NCI-H2029 treated with DMSO at 0.1 percent for 48 hours (cell line): ENCODE data around the gene DTNBP1.

Source experiments
- DNase-seq: peaks from one replicate; lab custom pipeline; 2025; lab: John Stamatoyannopoulos, UW

Gene DTNBP1

DNA sequence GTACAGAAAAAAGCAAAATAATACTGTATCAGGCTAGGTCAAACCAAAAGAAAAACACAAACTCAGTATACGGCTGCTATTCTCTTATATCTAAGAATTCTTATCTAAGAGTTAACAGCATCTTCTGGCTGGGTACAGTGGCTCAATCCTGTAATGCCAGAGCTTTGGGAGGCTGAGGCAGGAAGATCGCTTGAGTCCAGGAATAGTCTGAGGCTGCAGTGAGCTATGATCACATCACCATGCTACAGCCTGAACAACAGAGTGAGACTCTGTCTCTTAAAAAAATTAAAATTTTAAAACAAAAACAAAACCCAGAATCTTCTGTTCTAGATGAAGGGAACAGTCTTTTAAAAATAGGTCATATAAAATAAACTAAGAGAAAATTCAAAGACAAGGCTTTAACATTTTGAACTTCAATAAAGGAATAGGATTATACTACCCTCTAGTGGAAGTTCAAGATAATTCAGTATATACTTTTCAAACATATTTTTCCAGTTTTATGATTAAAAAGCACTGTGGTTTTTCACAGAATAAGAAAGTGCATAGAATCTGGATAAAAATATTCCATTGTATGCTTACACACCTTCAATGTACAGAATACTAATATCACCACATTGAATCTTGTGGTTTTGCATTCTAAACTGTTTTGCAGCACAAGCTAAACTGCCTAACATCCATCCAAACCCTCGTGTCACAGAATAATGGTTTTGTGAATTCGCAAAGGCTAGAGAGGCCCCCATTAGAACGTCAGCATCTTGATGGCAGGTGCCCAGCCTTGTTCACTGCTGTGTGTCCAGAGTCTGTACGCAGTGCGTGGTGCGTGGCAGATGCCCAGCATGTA is 39.3 kb downstream of the DTNBP1 start:
- DNase-seq: peak; percentile 36

- DNase-seq: no peak
These were observed 40.6 kb downstream of the DTNBP1 start for GRCh38 chr6:15622045-15622740.

- DNase-seq: no peak
These were observed 41.4 kb downstream of the DTNBP1 start for GRCh38 chr6:15621203-15622044.

DNA sequence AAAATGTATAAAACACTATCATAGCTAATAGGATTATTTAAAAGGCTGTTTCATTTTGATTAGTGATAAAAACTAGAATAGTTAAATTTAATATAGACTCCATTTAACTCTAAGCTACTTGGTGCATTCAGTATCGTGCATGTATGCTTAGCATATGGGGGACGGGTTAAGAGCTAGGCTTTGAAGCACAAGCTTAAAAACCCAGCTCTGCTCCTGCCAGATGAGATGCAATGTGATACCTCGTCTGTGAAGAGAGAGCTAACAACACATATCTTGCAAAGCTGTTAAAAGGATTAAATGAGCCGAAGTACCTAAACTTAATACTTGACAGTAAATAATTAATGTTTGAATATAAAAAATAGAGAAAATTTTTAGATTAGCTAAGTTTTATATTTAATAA is 42.2 kb downstream of the DTNBP1 start:
- DNase-seq: peak; percentile 20

DNA sequence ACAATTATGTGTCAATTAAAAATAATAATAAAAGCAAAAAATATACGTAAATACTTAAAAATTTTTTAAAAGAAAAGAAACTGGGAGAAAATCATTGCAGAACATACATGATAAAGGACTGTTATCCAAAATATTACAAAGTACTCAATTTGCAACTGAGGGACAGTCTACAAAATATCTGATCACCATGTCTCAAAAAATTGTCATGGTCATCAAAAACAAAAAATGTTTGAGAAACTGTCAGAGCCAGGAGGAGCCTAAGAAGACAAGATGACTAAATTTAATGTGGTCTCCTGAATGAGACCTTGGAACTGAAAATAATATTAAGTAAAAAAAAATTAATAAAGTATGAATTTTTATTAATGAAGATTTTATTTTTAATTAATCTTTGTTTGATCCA is 43.5 kb downstream of the DTNBP1 start:
- DNase-seq: no peak

DNA sequence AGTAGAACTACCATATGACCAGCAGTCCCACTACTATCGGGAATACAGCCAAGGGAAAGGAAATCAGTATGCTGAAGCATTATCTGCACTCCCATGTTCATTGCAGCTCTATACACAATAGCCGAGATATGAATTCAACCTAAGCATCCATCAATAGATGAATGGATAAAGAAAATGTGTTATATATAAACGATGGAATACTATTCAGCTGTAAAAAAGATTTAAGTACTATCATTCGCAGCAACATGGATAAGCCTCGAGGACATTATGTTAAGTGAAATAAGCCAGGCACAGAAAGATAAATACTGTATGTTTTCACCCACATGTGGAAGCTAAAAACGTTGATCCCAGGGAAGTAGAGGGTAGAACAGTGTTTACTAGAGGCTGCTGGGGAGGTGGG is 44.1 kb downstream of the DTNBP1 start:
- DNase-seq: no peak

DNA sequence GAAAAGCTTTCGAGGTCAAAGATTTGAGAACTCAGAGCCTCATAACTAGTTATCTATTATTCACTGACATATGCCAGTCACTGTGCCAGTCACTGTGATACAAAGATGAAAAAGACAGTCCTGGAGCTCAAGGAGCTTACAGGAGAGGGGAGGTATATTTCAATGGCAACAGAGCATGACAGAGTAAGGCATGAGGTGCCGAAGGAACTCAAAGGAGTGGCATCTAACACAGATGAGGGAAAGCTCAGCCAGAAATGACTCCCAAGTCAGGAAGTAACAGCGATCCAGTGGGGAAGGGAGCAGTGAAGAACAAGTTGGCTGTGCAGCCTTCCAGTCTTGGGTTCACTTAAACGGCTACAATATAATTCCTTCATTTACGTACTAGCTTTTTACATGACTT is 46.6 kb downstream of the DTNBP1 start:
- DNase-seq: no peak

- DNase-seq: peak; percentile 22
These were observed 47.0 kb downstream of the DTNBP1 start for GRCh38 chr6:15615802-15616201.

GRCh38 chr6:15614277-15614676 is 48.6 kb downstream of the DTNBP1 start:
- no peak for DNase-seq

GRCh38 chr6:15608396-15608795 is 54.4 kb downstream of the DTNBP1 start:
- no peak for DNase-seq

DNA sequence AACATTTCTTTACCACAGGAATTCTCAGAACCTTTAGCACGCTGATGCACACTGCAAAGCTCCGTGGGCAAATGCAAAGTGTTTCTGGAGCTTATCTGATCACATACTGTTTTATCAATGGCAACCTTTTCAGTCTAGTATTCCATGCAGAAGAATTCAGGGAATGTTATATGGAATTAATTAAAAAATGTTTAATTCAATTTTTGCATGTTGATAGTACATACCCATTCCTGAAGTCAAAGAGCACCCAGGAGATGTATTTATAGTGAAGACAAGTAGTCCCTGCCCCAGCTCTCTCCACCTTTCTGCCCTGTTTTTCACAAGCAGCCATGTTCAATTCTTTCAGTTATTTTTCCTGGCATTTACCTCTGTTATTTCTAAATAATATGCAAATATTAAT is 55.2 kb downstream of the DTNBP1 start:
- DNase-seq: no peak

GRCh38 chr6:15606347-15606746 is 56.5 kb downstream of the DTNBP1 start:
- no peak for DNase-seq

DNA sequence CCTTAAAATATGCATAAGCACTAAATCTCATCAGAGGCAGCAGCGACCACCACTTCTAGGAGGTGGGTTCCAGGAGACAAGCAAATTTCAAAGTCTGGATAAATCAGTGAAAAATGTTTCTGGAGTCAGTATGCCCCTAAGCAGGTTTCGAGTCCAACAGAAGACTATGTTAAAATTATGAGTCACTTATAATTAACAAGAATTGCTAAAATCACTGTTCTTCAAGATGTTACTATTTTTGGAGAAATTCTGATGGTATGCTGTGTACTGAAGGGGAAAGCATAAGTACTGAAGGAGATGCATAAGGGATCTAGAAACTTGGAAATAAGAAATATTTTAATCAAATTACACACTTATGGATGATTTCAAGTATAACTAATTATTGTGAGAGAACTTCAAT is 58.0 kb downstream of the DTNBP1 start:
- DNase-seq: no peak

DNA sequence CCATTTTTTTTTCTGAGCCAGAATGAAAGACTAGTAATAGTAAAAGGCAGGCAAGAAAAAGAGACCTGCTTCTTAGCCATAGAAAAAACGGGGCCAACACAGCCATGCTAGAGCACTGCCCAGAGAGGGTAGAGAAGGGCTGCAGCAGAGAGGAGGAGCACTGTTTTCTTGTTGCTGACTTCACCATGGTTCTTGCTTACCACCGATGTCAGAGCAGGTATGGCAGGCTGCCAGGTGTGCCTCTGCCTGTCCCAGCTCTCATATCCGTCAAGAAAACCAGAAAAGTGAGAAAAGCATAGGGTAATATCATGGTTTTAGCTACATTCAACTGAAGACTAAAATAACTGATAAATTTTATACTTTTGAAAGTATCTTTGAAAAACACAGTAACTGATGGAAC is 60.7 kb downstream of the DTNBP1 start:
- no peak for DNase-seq

- DNase-seq: no peak
These were observed 64.5 kb downstream of the DTNBP1 start for GRCh38 chr6:15598273-15598798.

DNA sequence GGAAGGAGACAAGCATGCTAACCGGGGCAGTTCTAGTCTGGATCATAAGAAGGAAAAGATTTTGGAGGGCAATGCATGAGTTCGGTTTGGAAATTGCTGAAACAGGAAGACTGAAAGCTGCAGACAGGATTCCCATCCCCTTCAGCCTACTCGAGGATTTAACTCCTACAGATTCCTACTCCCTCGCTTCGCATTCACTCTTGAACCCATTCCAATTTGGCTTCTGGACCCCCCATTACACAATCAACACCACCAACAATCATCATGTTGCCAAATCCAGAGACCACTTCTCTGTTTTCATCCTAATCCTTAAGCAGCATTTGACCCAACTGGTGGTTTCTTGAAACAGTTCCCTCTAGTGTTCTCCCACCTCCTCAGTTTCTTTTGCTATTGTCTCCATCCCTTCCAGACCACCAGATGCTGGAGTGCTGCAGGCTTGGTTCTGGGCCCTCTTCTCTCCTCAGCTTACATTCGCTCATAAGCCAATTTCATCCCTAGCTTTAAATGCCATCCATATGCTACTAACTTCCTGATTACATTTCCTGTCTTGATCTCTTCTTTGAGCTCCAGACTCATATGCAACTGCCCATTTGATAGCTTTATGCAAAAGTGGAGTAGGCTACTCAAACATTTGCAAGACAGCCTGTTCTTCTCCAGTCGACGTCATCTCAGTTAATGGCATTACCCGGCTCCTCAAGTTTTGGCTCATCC is 66.5 kb downstream of the DTNBP1 start:
- no peak for DNase-seq

- DNase-seq: no peak
These were observed 67.2 kb downstream of the DTNBP1 start for GRCh38 chr6:15595461-15596173.

- DNase-seq: no peak
These were observed 68.1 kb downstream of the DTNBP1 start for GRCh38 chr6:15594512-15595259.

DNA sequence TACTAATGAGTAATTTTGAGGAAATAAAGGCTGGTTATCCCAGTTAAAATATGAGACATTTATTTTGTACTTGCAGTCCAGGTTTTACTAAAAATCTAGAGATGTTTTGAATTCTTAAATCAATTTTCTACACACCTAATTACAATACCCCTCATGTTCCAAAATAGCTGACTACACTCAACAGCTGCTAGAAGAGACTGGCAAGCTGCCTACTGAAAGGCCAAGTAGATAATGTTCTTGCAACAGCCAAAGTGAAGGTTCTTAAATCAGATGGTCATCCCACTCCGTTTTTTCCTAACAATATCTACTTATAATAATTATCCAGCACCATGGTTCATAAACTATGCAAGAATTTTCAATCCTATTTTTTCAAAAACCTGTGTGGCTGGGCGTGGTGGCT is 69.0 kb downstream of the DTNBP1 start:
- DNase-seq: no peak

DNA sequence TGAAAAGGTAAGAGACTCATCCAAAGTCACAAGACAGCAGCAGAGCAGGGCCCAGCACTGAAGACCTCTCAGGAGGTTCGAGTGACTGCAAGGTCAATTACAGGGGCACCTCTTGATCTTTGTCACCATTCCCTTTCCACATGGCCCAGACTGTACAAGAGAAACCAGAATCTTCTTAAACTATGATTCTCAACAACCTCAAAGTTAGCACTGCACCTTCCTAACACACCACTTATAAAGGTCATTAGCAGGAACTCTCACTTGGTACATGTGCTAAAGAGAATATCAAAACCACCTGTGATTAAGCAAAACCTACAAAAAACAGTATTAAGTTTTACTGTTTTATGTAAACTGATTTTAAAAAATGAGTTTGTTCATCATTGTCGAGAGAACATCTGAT is 70.2 kb downstream of the DTNBP1 start:
- no peak for DNase-seq
